Astrocyte (in vitro differentiated cells and primary cell): ENCODE measurements around the gene LRG1. TPM values are rescaled to one million over a fixed set of nuclear protein-coding genes. Genes with fewer than 3 reads are reported as not detected.

ENCODE experiments used
- DNase-seq: peaks from one replicate; pipeline ENCODE4 v3.0.0-alpha.2; 2010; ENCODE audit warnings: low read depth
- FAIRE-seq: peaks from 2 replicates; lab custom pipeline; 2011; peaks lifted over from hg19 to GRCh38; lab: Jason Lieb, UNC
- H2AFZ ChIP-seq: 2 replicates; pipeline ENCODE4 v1.6.0; 2012; ENCODE audit warnings: low read depth, low read length, inconsistent platforms
- H3K27ac ChIP-seq: 2 replicates; pipeline ENCODE4 v1.5.1; 2011; ENCODE audit warnings: low read depth, low read length, inconsistent platforms
- H3K27me3 ChIP-seq: 2 replicates; pipeline ENCODE4 v1.6.0; 2011; ENCODE audit warnings: low read length, inconsistent platforms; ENCODE audit not compliant: insufficient read depth
- H3K36me3 ChIP-seq: 2 replicates; pipeline ENCODE4 v1.5.1; 2011; ENCODE audit warnings: low read length, inconsistent platforms; ENCODE audit not compliant: insufficient read depth
- H3K4me1 ChIP-seq: 2 replicates; pipeline ENCODE4 v1.5.1; 2011; ENCODE audit warnings: low read length, inconsistent platforms; ENCODE audit not compliant: insufficient read depth
- H3K4me2 ChIP-seq: 2 replicates; pipeline ENCODE4 v1.6.0; 2012; ENCODE audit warnings: low read length, inconsistent platforms
- H3K4me3 ChIP-seq: 2 replicates; pipeline ENCODE4 v1.5.1; 2011; ENCODE audit warnings: low read depth, mild to moderate bottlenecking, low read length, inconsistent platforms; ENCODE audit not compliant: insufficient read depth
- H3K79me2 ChIP-seq: 2 replicates; pipeline ENCODE4 v1.6.0; 2012; ENCODE audit warnings: mild to moderate bottlenecking, low read length, inconsistent platforms; ENCODE audit not compliant: insufficient read depth
- H3K9ac ChIP-seq: 2 replicates; pipeline ENCODE4 v1.6.0; 2012; ENCODE audit warnings: mild to moderate bottlenecking, low read length, inconsistent platforms
- H3K9me3 ChIP-seq: 2 replicates; pipeline ENCODE4 v1.5.1; 2012; ENCODE audit warnings: low read depth, mild to moderate bottlenecking, low read length, inconsistent platforms; ENCODE audit not compliant: insufficient read depth
- H4K20me1 ChIP-seq: 2 replicates; pipeline ENCODE4 v1.6.0; 2012; ENCODE audit warnings: low read length, inconsistent platforms; ENCODE audit not compliant: insufficient read depth
- H3K27ac Mint-ChIP-seq: one replicate; pipeline ENCODE4 v1.8.0; 2021; ENCODE audit warnings: mild to moderate bottlenecking, mixed read lengths; ENCODE audit not compliant: unreplicated experiment
- H3K27me3 Mint-ChIP-seq: one replicate; pipeline ENCODE4 v1.8.0; 2021; ENCODE audit warnings: low read depth, mixed read lengths; ENCODE audit not compliant: unreplicated experiment
- H3K36me3 Mint-ChIP-seq: one replicate; pipeline ENCODE4 v1.8.0; 2021; ENCODE audit warnings: low read depth, mixed read lengths; ENCODE audit not compliant: unreplicated experiment
- H3K4me1 Mint-ChIP-seq: one replicate; pipeline ENCODE4 v1.8.0; 2021; ENCODE audit warnings: low read depth, mixed read lengths; ENCODE audit not compliant: unreplicated experiment
- H3K4me3 Mint-ChIP-seq: one replicate; pipeline ENCODE4 v1.8.0; 2021; ENCODE audit warnings: mild to moderate bottlenecking, moderate library complexity, mixed read lengths; ENCODE audit not compliant: unreplicated experiment
- H3K9me3 Mint-ChIP-seq: one replicate; pipeline ENCODE4 v1.8.0; 2021; ENCODE audit warnings: mild to moderate bottlenecking, mixed read lengths; ENCODE audit not compliant: unreplicated experiment
- CTCF ChIP-seq: IDR thresholded peaks from 2 replicates; pipeline ENCODE4 v1.5.1; 2011; ENCODE audit warnings: low read depth, mild to moderate bottlenecking, inconsistent platforms, low read length, moderate library complexity; ENCODE audit not compliant: insufficient read depth
- EZH2 ChIP-seq: IDR thresholded peaks from 2 replicates; pipeline ENCODE4 v1.6.1; 2012; ENCODE audit warnings: mild to moderate bottlenecking, low read length, inconsistent platforms; ENCODE audit not compliant: insufficient read depth
- total RNA-seq: library from RNA; stranded (reverse); gene quantifications from 2 replicates; pipeline ENCODE4 v1.2.1, GENCODE V29; 2021

The LRG1 gene
- total RNA-seq, 1 donor from 2014 or later, result 0.14 TPM

DNA sequence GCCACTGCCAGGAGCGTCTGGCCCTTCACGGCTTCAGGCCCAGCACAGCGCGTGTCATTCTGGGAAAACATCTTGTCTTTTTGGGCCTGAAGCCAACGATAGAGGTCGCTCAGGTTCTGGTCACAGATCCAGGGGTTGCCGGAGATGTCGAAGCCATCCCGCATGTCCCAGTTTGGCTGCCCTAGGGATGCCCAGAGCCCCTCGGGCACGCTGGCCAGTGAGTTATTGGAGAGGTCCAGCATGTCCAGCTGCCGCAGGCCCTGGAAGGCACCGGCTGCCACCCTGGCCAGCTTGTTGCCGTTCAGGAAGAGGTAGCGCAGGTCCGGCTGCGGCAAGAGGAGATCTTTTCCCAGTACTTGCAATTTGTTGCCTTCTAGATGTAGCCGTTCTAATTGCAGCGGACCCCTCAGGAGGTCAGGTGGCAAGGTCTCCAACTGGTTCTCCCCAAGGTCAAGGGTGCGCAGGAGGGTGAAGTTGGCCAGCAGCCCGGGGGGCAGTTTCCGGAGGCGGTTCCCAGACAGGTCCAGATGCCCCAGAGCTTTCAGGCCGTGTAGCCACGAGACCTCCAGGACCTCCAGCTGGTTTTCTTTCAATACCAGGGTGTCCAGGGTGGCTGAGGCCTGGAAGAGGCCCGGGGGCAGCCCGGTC is 1.8 kb downstream of the LRG1 start:
- DNase-seq (no peak), FAIRE-seq (no peak)
- Mint-ChIP-seq H3K36me3 (no peaks in the 10 kb centered on the region), H3K27me3 (peaks cover 46% of the 10 kb centered on the region), H3K9me3 (no peaks in the 10 kb centered on the region), H3K4me1 (no peaks in the 10 kb centered on the region), H3K27ac (no peak overlapping the region), H3K4me3 (no peak overlapping the region)
- Histone ChIP-seq H3K27me3 (peaks cover 13% of the 10 kb centered on the region), H2AFZ (no peak overlapping the region), H3K4me3 (no peak overlapping the region), H3K9me3 (peaks cover 3% of the 10 kb centered on the region), H3K4me2 (no peak overlapping the region), H3K79me2 (no peaks in the 10 kb centered on the region), H3K36me3 (no peaks in the 10 kb centered on the region), H3K4me1 (peaks cover 2% of the 10 kb centered on the region), H3K27ac (no peak overlapping the region), H3K9ac (no peak overlapping the region), H4K20me1 (no peaks in the 10 kb centered on the region)
- TF ChIP-seq CTCF (no peak), EZH2 (no peak)

- H3K79me2 ChIP-seq, result no peaks in the 10 kb centered on the region
- H3K4me1 ChIP-seq, result peaks cover 2% of the 10 kb centered on the region
- Mint-ChIP-seq H3K27ac (no peak overlapping the region), H3K36me3 (no peaks in the 10 kb centered on the region), H3K9me3 (no peaks in the 10 kb centered on the region), H3K4me3 (no peak overlapping the region), H3K27me3 (peaks cover 46% of the 10 kb centered on the region), H3K4me1 (no peaks in the 10 kb centered on the region)
- H3K4me3 ChIP-seq, result no peak overlapping the region
- TF ChIP-seq EZH2 (no peak), CTCF (no peak)
- no peaks in the 10 kb centered on the region for H4K20me1 ChIP-seq
- no peak overlapping the region for H2AFZ ChIP-seq
- FAIRE-seq, result no peak
- H3K9me3 ChIP-seq, result peaks cover 3% of the 10 kb centered on the region
- no peak for DNase-seq
- H3K36me3 ChIP-seq, result no peaks in the 10 kb centered on the region
- peaks cover 13% of the 10 kb centered on the region for H3K27me3 ChIP-seq
- H3K27ac ChIP-seq, result no peak overlapping the region
- no peak overlapping the region for H3K4me2 ChIP-seq
- H3K9ac ChIP-seq, result no peak overlapping the region
Measured at GRCh38 chr19:4536798-4537197, 3.0 kb downstream of the LRG1 start.
